HG03521 (cell line): ENCODE measurements around the gene HGFAC.

Experiments used
- ATAC-seq: cut with Tn5 transposase; IDR thresholded peaks from one replicate; pipeline ENCODE4 v1.9.1; 2021; ENCODE audit warnings: mild to moderate bottlenecking, moderate library complexity; ENCODE audit not compliant: unreplicated experiment

Gene HGFAC

GRCh38 chr4:3441501-3442459 is at the start of gene HGFAC:
Gene HGFAC (plus strand): TSS chr4:3441968. CDS start chr4:3442002, 34 bp downstream.
- ATAC-seq, result no peak

GRCh38 chr4:3392321-3392720 is 49.4 kb upstream of the HGFAC start:
- no peak for ATAC-seq

GRCh38 chr4:3393171-3393570 is 48.6 kb upstream of the HGFAC start:
- ATAC-seq, result no peak

- ATAC-seq, result no peak
Observed at GRCh38 chr4:3396600-3396999, 45.2 kb upstream of the HGFAC start.

- no peak for ATAC-seq
Observed at GRCh38 chr4:3397128-3397527, 44.6 kb upstream of the HGFAC start.

GRCh38 chr4:3399277-3400194 is 42.2 kb upstream of the HGFAC start:
- no peak for ATAC-seq

GRCh38 chr4:3401436-3402171 is 40.2 kb upstream of the HGFAC start:
- ATAC-seq, result no peak

- ATAC-seq, result no peak
Observed at GRCh38 chr4:3402491-3403347, 39.0 kb upstream of the HGFAC start.

GRCh38 chr4:3403348-3403906 is 38.3 kb upstream of the HGFAC start:
- no peak for ATAC-seq

GRCh38 chr4:3404546-3404945 is 37.2 kb upstream of the HGFAC start:
- no peak for ATAC-seq

- no peak for ATAC-seq
Observed at GRCh38 chr4:3405176-3405575, 36.6 kb upstream of the HGFAC start.

GRCh38 chr4:3406021-3406420 is 35.7 kb upstream of the HGFAC start:
- ATAC-seq, result no peak

GRCh38 chr4:3406431-3406830 is 35.3 kb upstream of the HGFAC start:
- no peak for ATAC-seq

GRCh38 chr4:3407171-3407771 is 34.5 kb upstream of the HGFAC start:
- no peak for ATAC-seq

- ATAC-seq, result no peak
Observed at GRCh38 chr4:3407930-3408792, 33.6 kb upstream of the HGFAC start.

- ATAC-seq, result no peak
Observed at GRCh38 chr4:3408793-3409330, 32.9 kb upstream of the HGFAC start.

- no peak for ATAC-seq
Observed at GRCh38 chr4:3409571-3410091, 32.1 kb upstream of the HGFAC start.
